ENCODE data around the gene AAGAB. TPM values are rescaled to one million over a fixed set of nuclear protein-coding genes. Genes with fewer than 3 reads are reported as not detected.

AAGAB gene
- total RNA-seq, 1 donor, result 26.6 TPM

DNA sequence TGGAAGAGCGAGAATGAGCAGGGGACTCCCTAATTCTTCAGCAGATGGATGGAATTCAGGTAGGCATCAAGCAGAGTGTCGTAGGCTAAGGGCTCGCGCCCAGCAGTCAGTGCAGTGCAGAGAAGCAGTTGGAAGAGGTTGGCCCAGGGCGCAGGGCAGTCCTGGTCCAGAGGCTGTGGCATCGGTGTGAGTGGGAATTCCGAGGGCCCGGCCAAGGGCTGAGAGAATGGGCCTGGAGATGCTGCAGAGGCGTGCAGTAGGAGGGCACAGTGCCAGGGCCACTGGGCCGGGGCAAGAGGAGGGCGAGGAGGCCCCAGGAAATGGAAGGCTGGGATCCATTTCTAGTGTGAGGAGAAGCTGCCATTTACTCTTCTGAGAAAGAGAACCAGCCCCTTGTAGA lies 74.4 kb downstream of the AAGAB start:
- H3K4me3 ChIP-seq (ENCODE audit: low read length), result no peak overlapping the region
- H3K4me1 ChIP-seq (ENCODE audit: insufficient read depth, low read length), result peaks cover 30% of the 10 kb centered on the region
- H3K27me3 ChIP-seq (ENCODE audit: insufficient read depth, low read length), result no peaks in the 10 kb centered on the region
- H3K9me3 ChIP-seq (ENCODE audit: low read depth, low read length), result no peaks in the 10 kb centered on the region

- peaks cover 35% of the 10 kb centered on the region for H3K4me1 ChIP-seq (ENCODE audit: insufficient read depth, low read length)
- H3K9me3 ChIP-seq (ENCODE audit: low read depth, low read length), result no peaks in the 10 kb centered on the region
- no peaks in the 10 kb centered on the region for H3K27me3 ChIP-seq (ENCODE audit: insufficient read depth, low read length)
- no peak overlapping the region for H3K4me3 ChIP-seq (ENCODE audit: low read length)
Observed at GRCh38 chr15:67179411-67179995, 75.0 kb downstream of the AAGAB start.

- H3K27me3 ChIP-seq (ENCODE audit: insufficient read depth, low read length), result no peaks in the 10 kb centered on the region
- no peaks in the 10 kb centered on the region for H3K9me3 ChIP-seq (ENCODE audit: low read depth, low read length)
- H3K4me1 ChIP-seq (ENCODE audit: insufficient read depth, low read length), result peaks cover 41% of the 10 kb centered on the region
- H3K4me3 ChIP-seq (ENCODE audit: low read length), result no peak overlapping the region
Observed at GRCh38 chr15:67178569-67179210, 75.8 kb downstream of the AAGAB start.

DNA sequence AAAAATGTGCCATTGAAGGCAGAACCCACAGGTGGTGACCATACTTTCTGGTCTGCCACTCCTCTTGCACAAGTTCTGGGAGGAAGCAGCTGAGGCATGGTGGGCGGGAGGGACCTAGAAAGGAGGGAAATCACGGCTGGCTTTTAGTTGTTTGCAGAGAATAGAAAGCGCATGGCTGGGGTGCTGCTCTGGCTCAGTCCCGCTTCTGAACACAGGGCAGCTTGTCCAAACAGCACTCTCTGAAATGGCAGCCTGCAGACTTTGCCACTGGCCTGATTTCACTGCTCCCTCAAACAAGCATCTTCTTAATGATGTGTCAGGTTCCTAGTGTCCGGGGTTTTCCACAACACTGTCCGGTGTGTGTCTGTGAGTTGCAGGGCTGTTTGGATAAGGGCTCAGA lies 76.7 kb downstream of the AAGAB start:
- Histone ChIP-seq H3K4me1 (ENCODE audit: insufficient read depth, low read length) (peaks cover 41% of the 10 kb centered on the region), H3K4me3 (ENCODE audit: low read length) (no peak overlapping the region), H3K9me3 (ENCODE audit: low read depth, low read length) (no peaks in the 10 kb centered on the region), H3K27me3 (ENCODE audit: insufficient read depth, low read length) (no peaks in the 10 kb centered on the region)

DNA sequence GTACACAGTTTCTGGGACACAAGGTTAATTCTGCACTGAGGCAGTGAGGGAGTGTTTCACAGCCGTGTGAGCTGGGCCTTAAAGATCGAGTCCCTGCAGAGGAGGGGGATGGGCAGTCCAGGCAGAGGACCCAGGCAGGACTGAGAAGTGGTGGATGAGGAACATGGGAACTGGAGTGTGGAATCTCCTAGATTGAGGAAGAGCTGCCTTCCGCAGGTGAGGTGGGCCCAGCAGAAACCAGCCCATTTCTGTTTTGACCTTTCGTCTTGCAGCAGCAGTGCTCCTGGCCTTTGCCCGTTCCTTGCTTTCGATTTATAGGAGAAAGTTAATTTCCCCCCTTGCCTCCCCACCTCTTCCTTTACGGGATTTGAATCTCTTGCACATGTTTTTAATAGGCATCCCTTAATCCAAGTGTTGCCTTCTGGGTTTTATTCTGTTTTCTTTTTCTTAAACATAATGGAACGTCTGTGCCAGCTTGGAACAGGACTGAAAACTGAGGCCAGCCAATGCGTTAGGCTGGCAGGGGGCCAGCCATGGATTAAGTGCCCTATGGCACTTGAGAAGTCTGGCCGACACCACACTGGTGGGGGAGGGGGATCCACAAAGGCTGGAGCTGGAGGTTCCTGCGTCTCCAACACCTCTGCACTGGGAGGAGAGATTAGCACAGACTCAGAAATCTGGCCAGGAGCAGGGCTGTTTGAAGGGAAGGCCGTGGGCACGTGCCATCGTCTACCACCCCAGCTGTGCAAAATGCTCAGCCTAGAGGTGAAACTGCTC lies 78.1 kb downstream of the AAGAB start:
- Histone ChIP-seq H3K9me3 (ENCODE audit: low read depth, low read length) (no peaks in the 10 kb centered on the region), H3K27me3 (ENCODE audit: insufficient read depth, low read length) (no peaks in the 10 kb centered on the region), H3K4me1 (ENCODE audit: insufficient read depth, low read length) (peaks cover 41% of the 10 kb centered on the region), H3K4me3 (ENCODE audit: low read length) (no peak overlapping the region)

DNA sequence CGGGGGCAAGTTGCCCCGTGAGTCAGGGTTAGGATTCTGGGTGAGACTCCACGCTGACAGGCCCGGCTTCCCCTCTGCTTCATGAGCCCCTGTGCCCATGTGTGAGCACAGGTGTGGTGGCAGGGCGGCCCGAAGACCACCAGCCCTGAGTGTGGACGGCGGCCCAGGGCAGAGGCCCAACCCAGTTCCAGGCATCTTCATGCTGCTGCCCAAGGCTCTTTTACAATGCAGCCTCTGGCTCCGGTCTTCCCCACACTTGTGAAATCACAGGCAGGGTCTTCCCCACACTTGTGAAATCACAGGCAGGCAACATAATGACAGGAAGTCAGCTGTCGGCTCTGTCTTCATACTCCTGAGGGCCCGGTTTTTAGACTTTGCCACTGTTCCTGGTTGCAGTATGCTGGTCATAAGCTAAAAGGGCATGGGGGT lies 78.8 kb downstream of the AAGAB start:
- H3K4me1 ChIP-seq (ENCODE audit: insufficient read depth, low read length), result peaks cover 41% of the 10 kb centered on the region
- no peaks in the 10 kb centered on the region for H3K27me3 ChIP-seq (ENCODE audit: insufficient read depth, low read length)
- H3K4me3 ChIP-seq (ENCODE audit: low read length), result no peak overlapping the region
- H3K9me3 ChIP-seq (ENCODE audit: low read depth, low read length), result no peaks in the 10 kb centered on the region

- H3K4me1 ChIP-seq (ENCODE audit: insufficient read depth, low read length), result peaks cover 41% of the 10 kb centered on the region
- H3K9me3 ChIP-seq (ENCODE audit: low read depth, low read length), result no peaks in the 10 kb centered on the region
- no peak overlapping the region for H3K4me3 ChIP-seq (ENCODE audit: low read length)
- no peaks in the 10 kb centered on the region for H3K27me3 ChIP-seq (ENCODE audit: insufficient read depth, low read length)
Observed at GRCh38 chr15:67174864-67175573, 79.4 kb downstream of the AAGAB start.

- H3K4me1 ChIP-seq (ENCODE audit: insufficient read depth, low read length), result peaks cover 41% of the 10 kb centered on the region
- no peak overlapping the region for H3K4me3 ChIP-seq (ENCODE audit: low read length)
- no peaks in the 10 kb centered on the region for H3K27me3 ChIP-seq (ENCODE audit: insufficient read depth, low read length)
- H3K9me3 ChIP-seq (ENCODE audit: low read depth, low read length), result no peaks in the 10 kb centered on the region
Observed at GRCh38 chr15:67174446-67174845, 80.0 kb downstream of the AAGAB start.

DNA sequence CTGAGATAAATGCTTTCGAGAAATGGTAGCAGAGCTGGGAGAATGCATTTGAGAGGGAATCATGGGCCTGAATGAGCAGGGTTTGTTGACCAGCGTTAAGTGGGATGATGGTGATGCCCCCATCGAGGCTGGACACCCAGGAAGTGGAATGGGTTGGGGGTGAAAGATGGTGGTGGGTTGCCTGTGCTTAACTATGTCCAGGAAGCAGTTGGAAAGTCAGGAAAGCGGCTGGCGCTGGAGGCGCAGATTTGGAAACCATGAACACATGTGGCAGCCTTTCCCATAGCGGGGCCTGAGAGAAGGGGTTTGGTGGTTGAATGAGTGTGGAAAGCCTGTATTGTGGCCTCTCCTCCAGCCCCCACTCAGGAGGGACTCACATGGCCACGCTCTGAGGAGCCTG lies 80.7 kb downstream of the AAGAB start:
- no peak overlapping the region for H3K4me3 ChIP-seq (ENCODE audit: low read length)
- H3K9me3 ChIP-seq (ENCODE audit: low read depth, low read length), result no peaks in the 10 kb centered on the region
- no peaks in the 10 kb centered on the region for H3K27me3 ChIP-seq (ENCODE audit: insufficient read depth, low read length)
- peaks cover 41% of the 10 kb centered on the region for H3K4me1 ChIP-seq (ENCODE audit: insufficient read depth, low read length)

DNA sequence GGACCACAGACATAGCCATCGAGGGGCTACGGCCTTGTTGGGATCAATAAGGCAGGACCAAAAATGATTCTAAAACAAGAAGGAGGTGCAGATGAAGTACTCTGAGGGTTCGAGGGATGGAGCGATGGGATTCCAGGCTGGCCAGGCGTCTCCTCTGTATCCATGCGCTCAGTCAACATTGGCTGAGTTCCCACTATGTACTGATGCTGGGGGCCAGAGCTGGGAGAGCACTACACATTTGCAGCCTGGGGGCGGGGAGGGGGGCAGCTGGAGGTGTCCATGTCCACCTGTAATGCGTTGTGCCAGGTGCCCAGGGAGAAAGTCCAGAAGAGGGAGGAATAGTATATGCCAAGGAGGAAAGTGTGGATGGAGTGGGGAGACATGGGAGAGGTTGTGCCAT lies 81.5 kb downstream of the AAGAB start:
- no peaks in the 10 kb centered on the region for H3K9me3 ChIP-seq (ENCODE audit: low read depth, low read length)
- H3K27me3 ChIP-seq (ENCODE audit: insufficient read depth, low read length), result no peaks in the 10 kb centered on the region
- H3K4me1 ChIP-seq (ENCODE audit: insufficient read depth, low read length), result peaks cover 41% of the 10 kb centered on the region
- H3K4me3 ChIP-seq (ENCODE audit: low read length), result no peak overlapping the region

DNA sequence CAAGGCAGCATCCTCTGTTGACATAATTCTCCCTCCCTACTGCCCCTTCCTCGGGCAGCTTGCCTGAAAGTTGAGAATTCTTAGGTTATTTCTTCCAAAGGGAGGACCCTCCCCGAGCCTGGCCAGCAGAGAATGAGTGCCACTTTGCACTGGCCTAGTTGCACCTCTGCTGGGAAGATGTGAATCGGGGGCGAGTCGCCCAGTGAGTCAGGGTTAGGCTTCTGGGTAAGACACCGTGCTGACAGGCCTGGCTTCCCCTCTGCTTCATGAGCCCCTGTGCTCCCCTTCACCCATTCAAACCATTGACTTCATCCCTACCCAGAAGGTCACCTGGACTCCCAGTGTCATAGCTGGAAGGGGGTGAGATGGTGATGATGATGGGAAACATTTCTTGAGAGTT lies 82.3 kb downstream of the AAGAB start:
- H3K4me1 ChIP-seq (ENCODE audit: insufficient read depth, low read length), result peaks cover 33% of the 10 kb centered on the region
- no peaks in the 10 kb centered on the region for H3K27me3 ChIP-seq (ENCODE audit: insufficient read depth, low read length)
- H3K9me3 ChIP-seq (ENCODE audit: low read depth, low read length), result no peaks in the 10 kb centered on the region
- H3K4me3 ChIP-seq (ENCODE audit: low read length), result no peak overlapping the region

GRCh38 chr15:67171471-67171870 lies 83.0 kb downstream of the AAGAB start:
- no peaks in the 10 kb centered on the region for H3K9me3 ChIP-seq (ENCODE audit: low read depth, low read length)
- peaks cover 26% of the 10 kb centered on the region for H3K4me1 ChIP-seq (ENCODE audit: insufficient read depth, low read length)
- no peaks in the 10 kb centered on the region for H3K27me3 ChIP-seq (ENCODE audit: insufficient read depth, low read length)
- no peak overlapping the region for H3K4me3 ChIP-seq (ENCODE audit: low read length)

DNA sequence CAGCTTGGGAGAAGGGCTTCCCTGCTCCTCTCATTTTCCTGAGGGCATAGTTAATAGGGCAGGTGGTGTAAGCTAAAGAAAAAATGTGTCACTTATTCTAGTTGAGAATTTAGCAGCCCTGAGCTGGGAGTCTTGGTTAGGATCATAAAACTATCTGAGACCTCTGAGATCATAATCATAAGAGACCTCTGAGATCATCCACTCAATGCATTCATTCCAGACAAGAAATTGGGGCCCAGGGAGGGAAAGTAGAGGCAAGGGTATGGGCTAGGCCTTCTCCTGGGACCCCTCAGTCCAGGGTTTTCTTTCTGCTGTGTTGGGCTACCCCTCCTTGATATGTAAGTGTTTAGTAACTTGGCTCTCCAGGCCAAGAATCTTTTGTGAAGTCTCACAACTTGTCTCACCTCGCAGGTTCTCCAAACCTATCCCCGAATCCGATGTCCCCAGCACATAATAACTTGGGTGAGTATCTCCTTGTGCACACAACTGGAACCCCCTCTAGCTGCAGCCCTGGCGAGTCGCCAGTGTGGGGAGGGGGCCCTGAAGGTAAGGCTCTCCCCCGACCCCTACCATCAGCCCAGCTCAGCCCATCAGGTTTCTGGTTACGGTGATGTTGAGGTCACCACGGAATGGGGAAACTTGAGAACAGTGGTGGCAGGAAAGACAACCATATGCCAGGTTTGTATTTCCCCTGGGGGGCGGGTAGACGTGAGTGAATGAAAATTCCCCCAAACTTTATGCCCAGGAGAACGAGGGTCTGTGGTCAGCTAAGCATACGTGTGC lies 84.1 kb downstream of the AAGAB start:
- Histone ChIP-seq H3K4me1 (ENCODE audit: insufficient read depth, low read length) (peaks cover 14% of the 10 kb centered on the region), H3K9me3 (ENCODE audit: low read depth, low read length) (no peaks in the 10 kb centered on the region), H3K4me3 (ENCODE audit: low read length) (no peak overlapping the region), H3K27me3 (ENCODE audit: insufficient read depth, low read length) (no peaks in the 10 kb centered on the region)

- Histone ChIP-seq H3K9me3 (ENCODE audit: low read depth, low read length) (no peaks in the 10 kb centered on the region), H3K4me1 (ENCODE audit: insufficient read depth, low read length) (no peaks in the 10 kb centered on the region), H3K27me3 (ENCODE audit: insufficient read depth, low read length) (no peaks in the 10 kb centered on the region), H3K4me3 (ENCODE audit: low read length) (no peak overlapping the region)
Observed at GRCh38 chr15:67168694-67169093, 85.8 kb downstream of the AAGAB start.
